ENCODE data around the gene TBL1XR1.
A peak's percentile ranks its signal among the peaks of the same experiment; 100 is the strongest.

Gene TBL1XR1

DNA sequence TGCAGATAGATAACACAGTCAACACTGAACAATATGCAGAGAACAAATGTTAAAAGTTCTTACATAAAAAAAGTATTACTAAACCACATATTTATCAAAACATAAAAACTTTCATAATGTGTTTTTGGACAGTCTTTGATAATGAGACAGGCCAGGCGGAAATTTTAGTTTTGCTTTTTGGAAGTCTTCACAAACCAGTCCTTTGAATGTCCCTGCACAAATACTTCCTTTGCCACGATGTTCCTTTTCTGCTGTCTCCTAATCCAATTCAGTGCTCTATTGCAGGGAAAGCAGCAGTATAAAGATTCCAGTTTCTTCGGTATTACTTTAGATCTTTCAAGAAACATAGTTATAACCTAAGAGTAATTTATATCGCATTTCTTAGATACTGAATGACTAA lies 135.9 kb downstream of the TBL1XR1 start:
- DNase-seq (ENCODE audit: low read depth), result no peak

DNA sequence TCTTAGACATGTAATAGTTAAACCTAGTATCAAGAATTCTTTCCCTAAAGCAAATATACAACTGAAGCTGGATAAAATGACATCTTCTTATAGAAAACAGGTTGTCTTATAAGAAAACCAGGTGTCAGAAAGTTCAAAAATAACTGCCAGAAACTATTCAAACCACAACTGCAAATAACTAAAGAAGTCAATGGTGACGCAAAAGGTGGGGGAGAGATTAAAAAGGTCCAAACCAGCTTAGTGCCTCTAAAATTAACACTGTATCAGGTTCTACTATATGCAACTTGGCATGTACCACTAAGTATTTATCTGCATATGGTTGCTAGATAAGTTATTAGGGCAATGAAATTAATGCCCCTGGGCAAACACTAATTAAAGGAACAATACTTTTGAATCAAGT lies 136.8 kb downstream of the TBL1XR1 start:
- DNase-seq (ENCODE audit: low read depth), result no peak

DNA sequence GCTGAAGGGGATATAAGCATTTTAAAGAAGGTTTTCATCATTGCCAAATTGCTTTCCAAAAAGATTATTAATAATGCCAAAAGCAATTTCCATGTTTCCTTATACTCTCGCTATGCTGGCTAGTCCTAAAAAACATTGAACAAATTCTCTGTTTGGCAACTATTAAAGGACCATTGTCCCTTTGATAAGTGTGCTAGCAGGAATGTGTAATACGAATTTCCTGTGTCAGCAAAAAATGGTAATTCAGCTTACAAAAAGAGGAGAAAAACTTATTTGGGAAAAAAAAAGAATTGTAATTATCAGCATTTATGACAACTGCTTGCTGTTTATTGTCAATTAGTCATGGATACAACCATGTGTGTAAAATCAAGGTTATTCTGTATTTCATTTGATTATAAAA lies 138.6 kb downstream of the TBL1XR1 start:
- no peak for DNase-seq (ENCODE audit: low read depth)

DNA sequence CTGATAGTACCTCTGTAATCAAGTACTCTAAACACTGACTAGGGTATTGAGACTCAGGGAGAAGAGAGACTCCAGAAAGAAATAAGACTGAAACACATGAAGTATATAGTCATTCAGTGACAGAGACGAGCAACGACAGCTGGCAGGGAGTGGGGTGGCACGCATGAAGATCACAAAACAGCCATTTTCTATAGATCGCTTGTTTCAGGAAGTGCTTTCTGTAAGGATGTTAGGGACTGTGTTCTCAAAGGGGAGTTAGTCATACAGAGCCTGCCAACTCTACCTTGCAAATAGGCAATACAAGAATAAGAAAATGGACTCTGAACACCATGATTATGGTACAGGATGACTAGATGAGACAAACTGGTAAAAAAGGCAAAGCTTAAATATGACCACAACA lies 139.5 kb downstream of the TBL1XR1 start:
- no peak for DNase-seq (ENCODE audit: low read depth)

DNA sequence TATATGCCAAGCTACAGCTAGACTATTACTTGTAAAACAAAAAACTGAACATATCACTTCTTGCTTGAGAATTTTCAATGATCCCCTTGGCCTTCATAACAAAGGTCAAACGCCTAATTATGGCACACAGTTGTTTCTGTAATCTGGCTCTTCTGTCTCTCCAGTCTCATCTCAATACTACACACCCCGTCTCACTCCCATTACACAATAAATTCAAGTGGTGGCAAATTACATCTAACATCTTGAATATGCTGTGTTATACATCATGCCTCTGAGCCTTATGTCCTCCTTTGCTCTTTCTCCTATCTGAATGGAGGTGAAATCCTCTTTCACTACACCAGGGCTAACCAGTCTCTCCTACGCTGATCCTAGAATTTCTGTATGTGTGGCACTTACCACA lies 140.4 kb downstream of the TBL1XR1 start:
- no peak for DNase-seq (ENCODE audit: low read depth)

DNA sequence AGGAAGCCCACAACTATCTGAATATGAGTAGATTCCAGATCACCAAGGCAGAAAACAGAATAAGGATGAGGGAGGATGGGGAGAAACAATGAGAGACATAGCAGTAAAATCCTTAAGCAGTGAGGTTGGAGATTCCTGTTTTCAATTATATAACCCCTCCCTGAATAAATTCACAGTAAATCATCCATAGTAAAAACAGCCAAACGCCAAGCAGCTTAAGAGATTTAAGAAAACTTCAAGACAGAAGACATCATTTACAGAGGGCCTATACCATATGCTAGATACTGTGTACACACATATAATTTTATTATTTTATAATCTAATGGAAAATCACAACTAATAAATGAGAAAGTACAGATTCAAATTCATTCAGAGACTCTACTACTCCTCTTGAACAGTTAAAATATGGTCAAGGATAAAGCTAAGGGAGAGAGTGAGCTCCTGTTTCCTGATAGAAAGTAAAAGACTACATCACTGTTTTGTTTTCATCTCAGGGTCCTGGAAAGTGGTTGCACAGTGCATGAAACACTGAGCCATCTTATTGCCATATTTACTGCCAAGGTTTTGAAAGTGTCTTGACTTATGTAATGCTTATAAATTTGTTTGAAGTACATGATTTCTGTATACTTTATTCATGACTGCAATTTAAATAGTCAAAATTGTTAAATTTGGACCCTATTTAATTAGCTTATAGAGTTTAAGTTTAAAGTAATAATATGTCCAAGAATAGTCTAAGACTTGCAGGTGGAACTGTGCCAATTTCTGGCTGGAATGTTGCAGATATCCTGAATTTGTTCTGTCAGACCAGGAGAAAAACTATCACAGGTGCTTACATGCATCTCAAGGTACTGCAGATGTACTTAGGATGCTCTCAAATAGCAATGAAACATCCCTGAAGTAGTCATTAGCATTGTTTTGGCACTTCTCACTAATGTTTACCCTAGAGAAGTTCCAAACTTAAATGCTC lies 141.4 kb downstream of the TBL1XR1 start:
- DNase-seq (ENCODE audit: low read depth), result no peak

DNA sequence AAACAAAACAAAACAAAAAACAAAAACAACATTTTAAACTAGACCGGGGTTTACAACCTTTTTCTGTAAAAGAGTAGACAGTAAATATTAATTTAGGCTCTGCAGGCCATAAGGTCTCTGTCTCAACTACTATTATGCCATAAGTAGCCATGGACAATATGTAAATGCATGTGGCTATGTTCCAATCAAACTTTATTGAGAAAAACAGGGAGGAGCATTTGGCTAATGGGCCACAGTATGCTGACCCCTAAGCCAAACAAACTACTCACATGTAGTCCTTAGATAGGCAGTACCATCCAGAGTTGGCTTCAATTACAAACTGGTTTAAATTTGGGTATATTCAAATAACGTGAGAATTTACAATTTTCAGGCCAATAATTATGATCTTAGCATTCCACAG lies 144.2 kb downstream of the TBL1XR1 start:
- no peak for DNase-seq (ENCODE audit: low read depth)

DNA sequence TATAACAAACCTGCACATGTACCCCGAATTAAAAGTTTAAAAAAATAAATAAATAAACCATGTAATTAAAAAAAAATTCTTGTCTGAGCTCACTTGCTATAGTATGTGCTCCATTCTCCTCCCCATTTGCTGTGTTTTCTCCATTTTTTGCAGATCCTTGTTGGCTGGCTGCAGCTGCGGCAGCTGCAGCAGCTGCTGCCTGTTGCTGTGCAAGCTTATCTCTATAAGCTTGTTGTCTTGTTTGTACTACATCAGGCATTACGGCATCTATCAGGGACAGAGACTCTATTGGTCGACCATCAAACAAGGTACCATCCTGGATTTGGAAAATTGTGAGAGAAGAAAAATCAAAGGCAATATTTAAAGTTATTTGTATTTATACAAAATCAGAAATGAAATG lies 145.9 kb downstream of the TBL1XR1 start:
- no peak for DNase-seq (ENCODE audit: low read depth)

DNA sequence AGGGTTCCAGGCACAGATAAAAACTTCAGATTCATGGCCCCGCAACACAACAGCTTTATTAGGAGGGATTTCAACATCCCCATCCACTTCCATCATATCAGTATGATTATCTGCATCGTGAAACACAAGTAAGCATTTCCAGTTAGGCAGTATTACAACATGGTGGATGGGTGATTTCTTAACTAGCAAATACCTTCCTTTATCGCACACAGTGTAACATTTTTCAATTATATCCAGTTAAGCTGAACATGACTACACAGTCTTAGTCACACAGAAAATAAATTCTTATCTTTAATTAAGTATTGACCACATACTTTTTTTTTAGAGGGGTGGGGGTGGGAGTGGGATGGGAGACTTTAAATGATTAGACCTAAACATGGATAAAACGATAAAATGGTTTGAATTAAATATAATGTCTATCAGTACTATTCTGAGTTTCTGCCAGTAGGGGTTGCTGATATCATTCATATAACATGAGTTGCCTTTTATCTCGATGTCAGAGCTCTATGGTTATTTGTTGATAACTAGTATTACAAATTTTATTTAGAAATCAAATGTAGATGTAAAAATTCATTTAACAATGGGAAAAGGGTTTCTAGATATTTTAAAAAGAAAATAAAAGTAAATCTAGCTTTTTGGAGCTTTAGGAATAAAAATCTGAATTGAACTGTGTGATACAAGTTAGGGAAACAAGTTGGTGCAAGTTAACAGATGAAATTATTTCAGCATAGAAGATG lies 146.6 kb downstream of the TBL1XR1 start:
- DNase-seq (ENCODE audit: low read depth), result no peak

DNA sequence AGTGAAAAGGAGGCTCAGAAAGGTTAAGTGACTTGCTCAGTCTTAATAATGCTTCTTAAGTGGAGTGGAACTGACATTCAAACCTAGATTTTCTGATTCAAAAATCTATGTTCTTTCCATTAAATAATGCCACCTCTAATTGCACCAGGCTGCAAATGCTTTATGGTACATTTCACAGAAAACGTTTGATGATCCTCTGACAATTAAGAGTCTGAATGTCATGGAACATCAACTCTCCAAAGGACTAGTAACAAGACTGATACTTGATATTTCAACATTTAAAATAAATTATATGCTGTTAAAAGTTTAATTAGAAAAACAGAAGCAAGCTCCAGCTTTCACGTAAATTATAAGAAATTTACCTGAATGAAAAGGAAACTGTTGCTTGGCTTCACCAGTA lies 151.5 kb downstream of the TBL1XR1 start:
- no peak for DNase-seq (ENCODE audit: low read depth)

DNA sequence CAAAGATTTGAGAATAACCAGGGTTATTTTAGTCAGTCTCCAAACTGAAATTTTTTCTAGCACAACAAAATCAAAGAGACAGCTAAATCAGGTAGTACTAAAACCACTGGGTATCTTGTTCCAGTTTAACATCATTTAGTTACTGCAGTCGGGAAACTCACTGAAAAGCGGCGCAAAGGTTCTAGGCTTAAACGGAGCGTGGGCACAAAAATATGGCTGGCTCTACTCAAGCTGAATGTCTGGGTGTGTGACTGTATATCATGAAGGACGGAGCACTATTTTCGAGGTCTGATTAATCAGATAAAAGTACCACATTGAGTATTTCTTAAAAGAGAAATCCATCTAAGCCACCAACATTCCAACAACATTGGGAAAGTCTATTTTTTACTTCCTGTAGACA lies 152.1 kb downstream of the TBL1XR1 start:
- no peak for DNase-seq (ENCODE audit: low read depth)

DNA sequence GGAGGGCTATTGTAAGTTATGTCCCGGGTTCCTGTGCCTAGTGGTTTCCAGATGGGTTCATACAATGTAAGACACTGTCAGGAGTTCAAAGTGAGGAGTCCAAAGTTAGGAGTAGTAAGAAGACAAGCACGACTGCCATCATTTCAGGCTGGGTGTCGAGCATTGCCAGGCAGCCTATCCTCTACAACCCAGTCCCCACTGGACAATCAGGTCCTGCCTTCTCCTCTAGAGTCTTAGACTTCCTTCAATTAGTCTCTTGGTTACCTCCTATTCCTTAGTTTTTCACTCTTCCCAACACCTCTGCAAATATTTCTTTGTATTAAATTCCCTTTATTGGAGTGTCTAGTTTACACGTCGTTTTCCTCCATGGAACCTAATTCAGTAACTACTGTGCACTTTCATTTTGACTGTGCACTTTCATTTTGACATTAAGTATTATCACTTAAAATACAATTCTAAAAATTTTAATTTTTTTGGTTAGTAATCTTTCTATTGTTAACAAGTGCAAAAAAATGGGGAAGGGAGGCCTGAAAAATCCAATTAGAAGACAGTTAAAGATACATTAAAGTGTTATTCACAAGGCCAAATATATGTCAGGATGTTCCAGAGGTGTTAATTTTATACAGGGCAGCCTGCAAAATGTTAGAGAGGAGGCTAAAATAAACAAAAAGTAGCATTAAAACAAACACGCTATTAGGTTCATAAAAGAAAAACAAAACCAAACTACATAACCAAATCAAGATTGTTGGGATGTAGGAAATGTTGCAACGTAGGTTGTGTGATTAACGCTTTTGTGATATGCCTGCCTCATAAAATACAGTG lies 155.3 kb downstream of the TBL1XR1 start:
- no peak for DNase-seq (ENCODE audit: low read depth)

DNA sequence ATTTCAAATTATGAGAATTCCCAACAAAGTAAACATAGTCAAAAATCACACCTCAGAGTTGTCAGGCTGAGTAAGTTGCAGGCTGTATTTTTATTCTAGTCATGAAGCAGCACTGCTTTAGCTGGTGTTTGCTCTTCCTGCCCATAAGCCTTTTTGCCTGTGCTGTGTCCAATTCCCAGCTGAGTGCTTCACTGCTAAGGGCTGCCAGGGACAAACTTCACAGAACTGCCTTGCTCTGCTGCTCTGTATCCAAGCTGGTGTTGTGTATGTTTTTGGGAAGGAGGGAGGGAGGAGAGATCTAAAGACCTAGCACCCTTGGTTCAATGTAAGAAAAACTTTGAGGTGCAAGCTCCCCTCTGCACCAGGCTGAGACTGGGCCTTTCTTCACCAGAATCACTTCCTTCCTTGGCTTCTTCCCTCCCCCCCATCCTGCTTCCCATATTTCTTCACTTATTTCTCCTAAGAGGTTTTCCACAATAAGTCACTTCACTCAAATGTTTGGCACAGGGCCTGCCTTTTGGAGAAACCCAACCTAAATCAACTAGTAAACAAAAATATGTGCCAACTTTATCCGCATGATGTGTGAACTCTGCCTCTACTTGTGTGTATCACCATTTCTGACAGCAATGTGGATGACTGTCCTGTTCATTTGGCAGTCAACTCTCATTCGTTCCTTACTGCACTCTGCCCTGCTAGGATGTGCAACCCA lies 156.1 kb downstream of the TBL1XR1 start:
- DNase-seq (ENCODE audit: low read depth), result peak; percentile 52

DNA sequence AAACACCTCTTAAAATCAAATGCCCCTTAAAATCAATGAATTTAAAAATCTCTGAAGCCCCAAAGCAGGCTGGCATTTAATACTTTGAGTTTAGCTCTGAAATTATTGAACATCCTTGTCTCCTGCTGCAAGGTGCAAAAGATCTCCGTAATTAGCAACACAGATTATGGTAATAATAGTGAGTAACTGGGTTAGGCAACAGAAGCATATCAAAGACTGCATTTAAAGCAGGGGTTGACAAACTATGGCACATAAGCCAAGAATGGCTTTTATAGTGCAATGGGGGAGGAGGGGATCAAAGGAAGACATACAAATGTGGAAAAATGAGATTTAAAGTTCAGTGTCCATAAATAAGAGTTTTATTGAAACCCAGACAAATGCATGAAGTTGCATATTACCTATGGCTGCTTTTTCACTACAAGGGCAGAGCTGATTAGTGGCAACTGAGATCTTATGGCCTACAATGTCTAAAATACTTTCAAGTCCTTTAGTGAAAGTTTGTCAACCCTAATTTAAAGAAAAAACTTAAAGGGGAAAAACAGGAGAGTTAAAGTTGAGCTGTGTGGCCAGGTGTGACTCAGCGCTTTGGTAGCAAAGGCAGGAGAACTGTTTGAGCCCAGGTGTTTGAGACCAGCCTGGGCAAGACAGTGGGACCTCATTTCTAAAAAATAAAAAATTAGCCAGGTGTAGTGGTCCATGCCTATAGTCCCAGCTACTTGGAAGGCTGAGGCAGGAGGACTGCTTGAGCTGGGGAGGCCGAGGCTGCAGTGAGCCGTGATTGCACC lies 157.6 kb downstream of the TBL1XR1 start:
- DNase-seq (ENCODE audit: low read depth), result no peak

DNA sequence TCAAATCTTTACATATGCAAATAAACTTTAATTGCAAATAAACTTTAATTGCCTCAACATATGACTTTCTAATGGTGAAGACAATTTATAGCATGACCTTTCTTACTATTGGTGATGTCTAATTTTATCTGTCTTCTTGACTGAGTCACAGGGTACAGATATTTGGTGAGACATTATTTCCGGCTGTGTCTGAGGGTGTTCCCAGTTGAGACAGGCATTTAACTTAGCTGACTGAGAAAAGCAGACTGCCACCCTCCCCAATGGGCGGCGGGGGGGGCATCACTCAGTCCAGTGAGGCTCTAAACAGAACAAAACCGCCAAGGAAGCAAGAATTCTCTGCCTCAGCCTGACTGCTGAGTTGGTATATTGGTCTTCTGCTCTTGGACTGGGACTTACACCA lies 160.0 kb downstream of the TBL1XR1 start:
- DNase-seq (ENCODE audit: low read depth), result no peak

DNA sequence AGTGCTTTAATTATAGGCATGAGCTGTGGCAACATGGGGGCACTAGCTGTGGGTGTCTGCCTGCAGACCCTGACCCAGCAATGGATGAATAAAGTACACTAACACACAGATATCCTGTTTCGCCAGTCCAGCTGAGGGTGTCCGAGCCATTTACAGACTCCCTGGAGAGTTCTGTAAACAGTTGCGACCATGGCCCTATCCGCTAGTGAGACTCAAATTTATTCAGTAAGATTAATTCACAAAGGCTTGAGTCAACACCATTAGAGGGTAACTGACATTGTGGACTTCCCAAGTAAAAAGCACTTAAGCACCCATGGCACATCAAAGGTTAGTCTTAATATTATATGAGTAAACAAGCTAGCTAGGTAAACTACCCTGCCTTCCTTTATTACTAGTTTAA lies 161.6 kb downstream of the TBL1XR1 start:
- DNase-seq (ENCODE audit: low read depth), result no peak

DNA sequence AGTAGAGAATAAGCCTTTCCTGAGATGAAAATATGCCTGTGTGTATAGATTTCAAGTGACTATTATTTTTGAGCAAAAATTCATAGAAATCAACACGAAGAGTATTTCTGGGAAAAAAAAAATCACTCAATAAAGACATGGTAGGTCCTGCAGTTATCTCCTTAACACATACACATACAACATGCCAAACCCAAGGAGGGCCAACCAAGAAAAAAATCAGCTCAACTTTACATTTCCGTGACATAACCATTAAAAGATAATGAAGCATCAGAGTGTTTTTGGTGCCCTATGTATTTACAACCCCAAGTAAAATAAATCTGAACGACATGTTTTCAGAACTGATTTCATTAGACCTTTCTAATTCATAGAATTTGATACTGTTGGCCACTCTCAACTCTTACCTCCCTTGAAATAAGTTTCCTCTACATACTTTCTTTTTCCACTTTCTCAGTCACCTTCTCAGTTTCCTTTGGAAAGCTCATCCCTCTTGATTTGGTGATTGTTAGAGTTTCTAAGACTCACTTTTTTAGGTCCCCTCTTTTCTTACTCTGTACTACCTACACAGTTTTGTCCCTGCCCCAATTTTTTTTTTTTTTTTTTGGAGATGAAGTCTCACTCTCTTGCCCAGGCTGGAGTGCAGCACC lies 162.3 kb downstream of the TBL1XR1 start:
- DNase-seq (ENCODE audit: low read depth), result no peak

DNA sequence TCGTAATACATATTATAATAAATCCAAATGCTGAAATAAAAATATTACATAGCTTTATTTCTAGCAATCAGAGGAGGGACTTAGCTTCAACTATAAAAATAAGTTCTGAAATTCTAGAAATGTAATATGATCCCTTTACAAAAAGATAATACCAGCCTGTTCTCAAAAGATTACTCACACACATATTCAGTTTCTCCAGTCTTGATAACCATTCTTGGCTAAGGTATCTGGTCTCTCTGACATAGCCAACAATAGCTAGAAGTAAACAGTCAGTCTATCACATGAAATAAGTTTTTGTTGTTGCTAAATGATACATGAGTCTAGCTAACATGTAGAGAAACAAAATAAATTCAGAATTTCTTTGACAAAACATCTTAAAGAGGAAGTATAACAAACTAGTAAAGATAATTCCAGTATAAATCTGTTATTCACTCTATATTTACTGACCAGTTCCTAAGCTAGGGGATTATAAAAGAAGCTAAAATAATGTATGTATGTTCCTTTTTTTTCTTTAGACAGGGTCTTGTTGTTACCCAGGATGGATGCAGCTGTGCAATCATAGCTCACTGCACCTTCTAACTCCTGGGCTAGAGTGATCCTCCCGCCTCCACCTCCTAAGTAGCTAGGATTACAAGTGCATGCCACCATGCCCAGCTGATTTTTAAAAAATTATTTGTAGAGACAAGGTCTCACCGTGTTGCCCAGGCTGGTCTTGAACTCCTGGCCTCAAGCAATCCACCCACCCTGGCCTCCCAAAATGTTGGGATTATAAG lies 170.6 kb downstream of the TBL1XR1 start:
- no peak for DNase-seq (ENCODE audit: low read depth)

DNA sequence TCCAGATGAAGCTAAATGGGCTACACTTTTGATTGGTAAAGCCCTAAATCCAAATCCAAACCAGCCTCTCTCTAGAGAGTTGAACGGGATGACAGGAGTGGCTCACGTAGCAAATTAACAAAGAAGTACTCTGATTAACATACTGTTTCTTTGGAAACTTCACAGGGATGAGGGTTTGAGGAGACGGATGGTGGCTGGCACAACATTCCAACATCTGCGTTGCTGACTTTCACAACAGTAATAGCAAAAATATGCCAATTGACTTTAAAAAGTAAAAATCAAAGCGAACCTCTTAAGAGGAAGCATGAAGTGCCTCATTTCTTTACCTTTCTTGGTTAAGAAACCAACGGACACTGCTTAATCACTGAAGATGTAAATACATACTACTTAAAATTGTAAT lies 181.4 kb downstream of the TBL1XR1 start:
- no peak for DNase-seq (ENCODE audit: low read depth)
